T-cell (primary cell): ENCODE results near the gene SELL. TPM values are rescaled to one million over a fixed set of nuclear protein-coding genes. Genes with fewer than 3 reads are reported as not detected.
"Not testable (repeated sequence)": the region's sequence is repeated elsewhere in the genome, so short reads cannot be mapped to it uniquely, and the experiment has no call there.

Experiments used
- ATAC-seq, 4 experiments: fragments of 200-7000 bp in 3 of 4; fragments of 150-1000 bp in 1 of 4; cut with Tn5 transposase; replicated peaks in 1 of 4; 1 replicate in 3 of 4; 2 replicates in 1 of 4; pipeline ENCODE4 v1.10.0; 2021; ENCODE audit warnings: moderate library complexity in 3 of 4, mild to moderate bottlenecking in 2 of 4, moderate number of reproducible peaks in 1 of 4
- CTCF ChIA-PET, 2 donors: fragments of 300-600 bp; sonication (Branson Sonifier 250); formaldehyde crosslinking; loops; one replicate each; lab custom pipeline; 2022; ENCODE audit warnings: antibody characterized with exemption in 2 of 2; lab: Charles Lee
- POLR2A ChIA-PET, 2 donors: fragments of 300-600 bp; sonication (Branson Sonifier 250); formaldehyde crosslinking; loops; one replicate each; lab custom pipeline; 2022; ENCODE audit warnings: antibody characterized with exemption in 2 of 2; lab: Charles Lee
- DNase-seq, 35 experiments: peaks; one replicate each; pipeline versions ENCODE4 v3.0.0 to v3.0.0-alpha.2; 2013 to 2023
- H3K27ac ChIP-seq: one replicate; pipeline ENCODE4 v1.5.1; 2013; ENCODE audit warnings: low read length
- H3K27me3 ChIP-seq, 2 experiments: replicated peaks in 1 of 2; 1 replicate in 1 of 2; 2 replicates in 1 of 2; pipeline versions ENCODE4 v1.6.1 to v1.7.0; 2013; ENCODE audit warnings: low read length in 1 of 2, mixed read lengths in 1 of 2; ENCODE audit not compliant: control insufficient read depth in 2 of 2, insufficient read depth in 2 of 2; ENCODE audit errors: extremely low read depth in 1 of 2
- H3K36me3 ChIP-seq, 2 donors: 1 replicate in 1 of 2; 2 replicates in 1 of 2; pipeline versions ENCODE4 v1.6.1 to v1.7.0; 2013; ENCODE audit warnings: low read length in 1 of 2; ENCODE audit not compliant: control insufficient read depth in 2 of 2, insufficient read depth in 1 of 2; ENCODE audit errors: extremely low read depth in 1 of 2
- H3K4me1 ChIP-seq, 2 experiments: 1 replicate in 1 of 2; 2 replicates in 1 of 2; pipeline versions ENCODE4 v1.6.1 to v1.7.0; 2013; ENCODE audit warnings: low read length in 2 of 2, mixed read lengths in 1 of 2; ENCODE audit not compliant: insufficient read depth in 2 of 2, control insufficient read depth in 1 of 2; ENCODE audit errors: extremely low read depth in 1 of 2
- H3K4me3 ChIP-seq, 2 donors: 1 replicate in 1 of 2; 2 replicates in 1 of 2; pipeline versions ENCODE4 v1.5.1 to v1.7.0; 2013; ENCODE audit warnings: mild to moderate bottlenecking in 2 of 2, low read length in 1 of 2, moderate library complexity in 1 of 2; ENCODE audit not compliant: control insufficient read depth in 1 of 2; ENCODE audit errors: extremely low read depth in 1 of 2
- H3K9me3 ChIP-seq: 2 replicates; pipeline ENCODE4 v1.7.0; 2013
- H3K27ac Mint-ChIP-seq, 2 donors: one replicate each; pipeline ENCODE4 v1.8.0; 2020 to 2021; ENCODE audit warnings: mild to moderate bottlenecking in 2 of 2, mixed read lengths in 2 of 2
- H3K27me3 Mint-ChIP-seq, 2 donors: one replicate each; pipeline ENCODE4 v1.8.0; 2021 to 2022; ENCODE audit warnings: mixed read lengths in 2 of 2
- H3K36me3 Mint-ChIP-seq: one replicate; pipeline ENCODE4 v1.8.0; 2021; ENCODE audit warnings: mixed read lengths
- H3K4me1 Mint-ChIP-seq, 3 donors: one replicate each; pipeline ENCODE4 v1.8.0; 2020 to 2022; ENCODE audit warnings: mixed read lengths in 3 of 3, mild to moderate bottlenecking in 1 of 3
- H3K4me3 Mint-ChIP-seq, 3 donors: one replicate each; pipeline ENCODE4 v1.8.0; 2020 to 2022; ENCODE audit warnings: mild to moderate bottlenecking in 3 of 3, mixed read lengths in 3 of 3, moderate library complexity in 3 of 3
- H3K9me3 Mint-ChIP-seq, 3 donors: one replicate each; pipeline ENCODE4 v1.8.0; 2020 to 2022; ENCODE audit warnings: mixed read lengths in 3 of 3
- WGBS: methylation state at CpG from one replicate; pipeline ENCODE4 v1.1.5; 2013; ENCODE audit warnings: missing lambda C conversion rate; ENCODE audit not compliant: insufficient coverage; 5-methylcytosine and 5-hydroxymethylcytosine counted together
- total RNA-seq, 35 experiments: library from RNA in 6 of 35; stranded (reverse) in 6 of 35; fragments of 120-200 nt in 1 of 35; gene quantifications; one replicate each; pipeline versions ENCODE4 v1.2.1 to v1.2.4 and lab custom pipeline; 2013 to 2026

Gene SELL
- total RNA-seq, 5 donors from 2014 or later (not counting 1 experiment from before 2014, with no cell fraction given), result 305 to 461 (median 336) TPM

- H3K4me3 ChIP-seq, result peak overlapping the region in 1 of 2 donors; percentile 2
- peak overlapping the region; percentile 13 for H3K27ac ChIP-seq
- ChIA-PET CTCF (no interaction called here), POLR2A (no interaction called here)
- H3K27ac Mint-ChIP-seq, result no peak overlapping the region
- no peaks in the 10 kb centered on the region for H3K36me3 Mint-ChIP-seq
- DNase-seq, result no peak
- H3K4me1 ChIP-seq, result peaks cover 31 to 36% of the 10 kb centered on the region in 2 experiments
- H3K27me3 ChIP-seq, result no peaks in the 10 kb centered on the region
- no peaks in the 10 kb centered on the region for H3K9me3 ChIP-seq
- H3K4me1 Mint-ChIP-seq, result peaks cover 38 to 41% (median 39%) of the 10 kb centered on the region in 3 donors
- ATAC-seq, result no peak
- 87% methylated on average over 2 of the region's 3 CpGs for WGBS
- no peak overlapping the region for H3K4me3 Mint-ChIP-seq
- no peaks in the 10 kb centered on the region for H3K9me3 Mint-ChIP-seq
- H3K27me3 Mint-ChIP-seq, result no peaks in the 10 kb centered on the region
- no peaks in the 10 kb centered on the region for H3K36me3 ChIP-seq
Measured at GRCh38 chr1:169683661-169684060, 27.8 kb downstream of the SELL start.

- not testable (repeated sequence) for H3K36me3 ChIP-seq, H3K9me3 ChIP-seq, H3K9me3 Mint-ChIP-seq, ATAC-seq, H3K27me3 Mint-ChIP-seq, DNase-seq, H3K27me3 ChIP-seq, H3K27ac Mint-ChIP-seq, H3K36me3 Mint-ChIP-seq, H3K4me3 Mint-ChIP-seq
- Histone ChIP-seq H3K4me3 (peak overlapping the region in 1 of 2 donors; percentile 2), H3K27ac (peak overlapping the region; percentile 13), H3K4me1 (peaks cover 29 to 31% of the 10 kb centered on the region in 2 experiments)
- H3K4me1 Mint-ChIP-seq, result peaks cover 34 to 42% (median 37%) of the 10 kb centered on the region in 3 donors
- ChIA-PET CTCF (interaction anchor here in 1 of 2 donors (1.0 to 1.1 kb wide), 2 partner anchors 10 to 12 kb away, joined by 3 to 4 read pairs; no protein-coding TSS in a partner anchor), POLR2A (interaction anchor here in 1 of 2 donors (1.7 kb wide), 1 partner anchor 10 kb away, joined by 16 read pairs; no protein-coding TSS in a partner anchor)
- WGBS, result 82% methylated on average over 4 of the region's 4 CpGs
Measured at GRCh38 chr1:169683168-169683567, 28.3 kb downstream of the SELL start.

GRCh38 chr1:169682071-169682470 lies 29.3 kb downstream of the SELL start:
- no peaks in the 10 kb centered on the region for H3K9me3 Mint-ChIP-seq
- ChIA-PET CTCF (interaction anchor here (0.6 to 1.8 kb wide), 8 partner anchors 8 to 80 kb away, joined by 3 to 6 read pairs (median 4); no protein-coding TSS in a partner anchor), POLR2A (interaction anchor here (0.6 to 1.7 kb wide), 2 partner anchors 11 to 1627 kb away, joined by 4 to 16 read pairs; no protein-coding TSS in a partner anchor)
- ATAC-seq (no peak), DNase-seq (no peak)
- Histone ChIP-seq H3K36me3 (no peaks in the 10 kb centered on the region), H3K4me1 (peaks cover 26 to 28% of the 10 kb centered on the region in 2 experiments), H3K4me3 (no peak overlapping the region), H3K27me3 (no peaks in the 10 kb centered on the region), H3K27ac (no peak overlapping the region), H3K9me3 (no peaks in the 10 kb centered on the region)
- peak overlapping the region in 2 of 3 donors; percentile 40 to 43 for H3K4me3 Mint-ChIP-seq
- no CpG with 5 or more reads among the region's 2 CpGs for WGBS
- H3K36me3 Mint-ChIP-seq, result no peaks in the 10 kb centered on the region
- H3K4me1 Mint-ChIP-seq, result peaks cover 42 to 52% (median 46%) of the 10 kb centered on the region in 3 donors
- H3K27me3 Mint-ChIP-seq, result no peaks in the 10 kb centered on the region
- peak overlapping the region; percentile 80 to 81 for H3K27ac Mint-ChIP-seq

- H3K27me3 ChIP-seq, result no peaks in the 10 kb centered on the region
- CTCF ChIA-PET, result interaction anchor here (1.0 to 1.8 kb wide), 8 partner anchors 9 to 95 kb away, joined by 3 to 6 read pairs (median 4); partner anchors contain the start of gene F5 (in 1 of the 2)
- Mint-ChIP-seq H3K27ac (peak overlapping the region; percentile 81 to 82), H3K9me3 (no peaks in the 10 kb centered on the region), H3K4me3 (peak overlapping the region; percentile 37 to 58 (median 41)), H3K4me1 (peaks cover 51 to 61% (median 55%) of the 10 kb centered on the region in 3 donors), H3K36me3 (no peaks in the 10 kb centered on the region), H3K27me3 (no peaks in the 10 kb centered on the region)
- H3K9me3 ChIP-seq, result no peaks in the 10 kb centered on the region
- no peak overlapping the region for H3K27ac ChIP-seq
- peaks cover 31% of the 10 kb centered on the region in 2 experiments for H3K4me1 ChIP-seq
- ATAC-seq (peak in 3 of 4 experiments; percentile 20 to 29 (median 20)), DNase-seq (no peak)
- no peak overlapping the region for H3K4me3 ChIP-seq
- no peaks in the 10 kb centered on the region for H3K36me3 ChIP-seq
- POLR2A ChIA-PET, result interaction anchor here (0.6 to 1.7 kb wide), 2 partner anchors 12 to 326 kb away, joined by 3 to 16 read pairs; no protein-coding TSS in a partner anchor
- no CpG with 5 or more reads among the region's 2 CpGs for WGBS
Measured at GRCh38 chr1:169681140-169681539, 30.3 kb downstream of the SELL start.

- H3K27me3 ChIP-seq, result no peaks in the 10 kb centered on the region
- ChIA-PET CTCF (interaction anchor here (1.0 to 1.8 kb wide), 9 partner anchors 9 to 129 kb away, joined by 3 to 5 read pairs (median 4); partner anchors contain the start of gene F5 (in 1 of the 2)), POLR2A (interaction anchor here in 1 of 2 donors (0.6 kb wide), 1 partner anchor 325 kb away, joined by 3 read pairs; no protein-coding TSS in a partner anchor)
- no peak overlapping the region for H3K4me3 ChIP-seq
- no peaks in the 10 kb centered on the region for H3K36me3 Mint-ChIP-seq
- H3K36me3 ChIP-seq, result no peaks in the 10 kb centered on the region
- peak overlapping the region; percentile 81 to 82 for H3K27ac Mint-ChIP-seq
- H3K4me3 Mint-ChIP-seq, result peak overlapping the region; percentile 37 to 58 (median 41)
- H3K9me3 ChIP-seq, result no peaks in the 10 kb centered on the region
- H3K9me3 Mint-ChIP-seq, result no peaks in the 10 kb centered on the region
- DNase-seq (peak in 1 of 35 experiments; percentile 23), ATAC-seq (peak; percentile 51 to 61 (median 55))
- peak overlapping the region; percentile 19 for H3K27ac ChIP-seq
- peaks cover 35% of the 10 kb centered on the region in 2 experiments for H3K4me1 ChIP-seq
- peaks cover 57 to 67% (median 62%) of the 10 kb centered on the region in 3 donors for H3K4me1 Mint-ChIP-seq
- H3K27me3 Mint-ChIP-seq, result no peaks in the 10 kb centered on the region
- 33% methylated on average over 3 of the region's 6 CpGs for WGBS
Measured at GRCh38 chr1:169680377-169681019, 30.9 kb downstream of the SELL start.

- WGBS, result no CpG with 5 or more reads among the region's 3 CpGs
- peak overlapping the region; percentile 18 to 39 for H3K27ac Mint-ChIP-seq
- H3K27me3 Mint-ChIP-seq, result no peaks in the 10 kb centered on the region
Measured at GRCh38 chr1:169679692-169680091, 31.7 kb downstream of the SELL start.

More at GRCh38 chr1:169679692-169680091, 31.7 kb downstream of the SELL start:
- Histone ChIP-seq H3K27ac (no peak overlapping the region), H3K4me3 (no peak overlapping the region), H3K27me3 (no peaks in the 10 kb centered on the region), H3K36me3 (no peaks in the 10 kb centered on the region), H3K9me3 (no peaks in the 10 kb centered on the region), H3K4me1 (peaks cover 29 to 35% of the 10 kb centered on the region in 2 experiments)
- Mint-ChIP-seq H3K9me3 (no peaks in the 10 kb centered on the region), H3K4me3 (peak overlapping the region in 1 of 3 donors; percentile 58), H3K4me1 (peaks cover 60 to 74% (median 63%) of the 10 kb centered on the region in 3 donors), H3K36me3 (no peaks in the 10 kb centered on the region)
- no peak for DNase-seq
- no peak for ATAC-seq
- ChIA-PET POLR2A (interaction anchor here in 1 of 2 donors (0.6 kb wide), 2 partner anchors 18 to 19 kb away, joined by 3 read pairs; no protein-coding TSS in a partner anchor), CTCF (interaction anchor here (0.9 to 1.7 kb wide), 8 partner anchors 9 to 128 kb away, joined by 3 to 8 read pairs (median 4); no protein-coding TSS in a partner anchor)
